ENCODE data around the gene ZNF524. TPM values are rescaled to one million over a fixed set of nuclear protein-coding genes. Genes with fewer than 3 reads are reported as not detected.

ZNF524 gene
- total RNA-seq, 2 experiments from 2014 or later: 10.8 to 11.5 TPM

DNA sequence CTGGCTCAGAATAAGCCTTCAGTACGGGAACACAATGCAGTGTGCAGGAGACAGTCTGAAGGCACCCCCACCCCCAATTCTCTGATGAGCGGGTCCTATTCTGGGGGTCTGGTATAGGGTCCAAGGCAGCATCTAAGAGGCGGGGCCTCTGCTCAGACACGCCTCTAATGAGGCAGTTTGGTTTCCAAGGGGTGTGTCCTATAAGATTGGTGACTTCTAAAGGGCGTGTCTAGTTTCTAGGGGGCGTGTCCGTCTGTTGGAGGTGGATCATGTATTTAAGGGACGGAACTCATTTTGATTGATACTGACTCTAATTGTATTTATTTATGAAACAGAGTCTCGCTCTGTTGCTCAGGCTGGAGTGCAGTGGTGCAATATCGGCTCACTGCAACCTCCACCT, 9.5 kb upstream of the ZNF524 start:
- peaks cover 11% of the 10 kb centered on the region for H3K36me3 Mint-ChIP-seq
- no peak for DNase-seq

DNA sequence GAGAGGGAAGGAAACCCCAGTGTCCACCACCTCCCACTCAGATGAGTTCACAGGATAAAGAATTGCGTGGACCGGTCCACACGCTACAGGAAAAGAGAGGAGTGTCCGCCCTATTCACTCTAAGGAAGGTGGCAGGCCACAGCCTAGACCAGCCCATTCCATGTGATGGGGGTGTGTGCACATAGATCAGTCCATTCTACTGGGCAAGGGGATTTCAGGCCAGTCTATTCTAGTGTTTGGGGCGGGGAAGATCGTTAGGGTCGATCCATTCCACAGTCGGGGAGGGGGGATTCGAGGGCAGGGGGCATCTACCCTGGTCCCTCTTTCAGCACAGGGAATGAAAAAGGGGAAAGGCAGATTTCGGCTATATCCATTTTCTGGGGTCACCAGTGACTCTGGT, 8.5 kb upstream of the ZNF524 start:
- Mint-ChIP-seq H3K36me3 (peaks cover 20% of the 10 kb centered on the region), H3K9me3 (no peaks in the 10 kb centered on the region), H3K27me3 (no peaks in the 10 kb centered on the region), H3K27ac (no peak overlapping the region), H3K4me3 (no peak overlapping the region), H3K4me1 (peaks cover 7% of the 10 kb centered on the region)
- no peak for DNase-seq

More for the DNA sequence above, 9.5 kb upstream of the ZNF524 start:
- Mint-ChIP-seq H3K27me3 (no peaks in the 10 kb centered on the region), H3K27ac (no peak overlapping the region), H3K4me1 (peaks cover 11% of the 10 kb centered on the region), H3K4me3 (no peak overlapping the region), H3K9me3 (no peaks in the 10 kb centered on the region)

DNA sequence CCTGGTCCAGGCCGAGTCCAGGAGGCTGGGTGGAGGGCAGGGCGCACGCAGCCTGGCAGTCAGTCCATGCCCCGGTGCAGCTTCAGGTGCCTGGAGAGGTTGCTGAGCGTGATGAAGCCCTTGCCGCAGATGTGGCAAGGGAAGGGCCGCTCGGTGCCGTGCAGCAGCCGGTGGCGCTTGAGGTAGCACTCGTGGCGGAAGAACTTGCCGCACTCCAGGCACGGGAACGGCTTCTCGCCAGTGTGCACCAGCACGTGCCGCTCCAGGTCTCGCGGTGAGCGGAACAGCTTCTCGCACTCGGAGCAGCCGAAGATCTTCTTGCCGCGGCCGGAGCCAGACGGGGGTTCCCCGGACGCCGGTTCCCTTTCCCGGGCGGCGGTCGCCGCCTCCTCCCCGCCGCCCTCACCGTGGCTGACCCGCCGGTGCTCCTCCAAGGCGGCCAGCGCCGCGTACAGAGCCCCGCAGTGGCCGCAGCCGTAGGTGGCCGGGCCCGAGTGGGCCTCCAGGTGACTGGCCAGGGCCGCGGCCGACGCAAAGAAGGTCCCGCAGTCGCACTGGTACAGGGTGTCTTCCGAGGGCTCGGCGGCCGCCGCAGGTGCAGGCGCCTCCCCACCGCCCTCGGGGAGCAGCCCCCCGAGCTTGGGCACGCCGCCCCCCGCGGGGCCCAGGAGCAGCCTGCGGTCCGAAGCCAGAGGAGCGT, 7.5 kb upstream of the ZNF524 start:
- Mint-ChIP-seq H3K36me3 (peaks cover 26% of the 10 kb centered on the region), H3K27ac (no peak overlapping the region), H3K9me3 (no peaks in the 10 kb centered on the region), H3K4me3 (no peak overlapping the region), H3K27me3 (no peaks in the 10 kb centered on the region), H3K4me1 (no peaks in the 10 kb centered on the region)
- DNase-seq: no peak

DNA sequence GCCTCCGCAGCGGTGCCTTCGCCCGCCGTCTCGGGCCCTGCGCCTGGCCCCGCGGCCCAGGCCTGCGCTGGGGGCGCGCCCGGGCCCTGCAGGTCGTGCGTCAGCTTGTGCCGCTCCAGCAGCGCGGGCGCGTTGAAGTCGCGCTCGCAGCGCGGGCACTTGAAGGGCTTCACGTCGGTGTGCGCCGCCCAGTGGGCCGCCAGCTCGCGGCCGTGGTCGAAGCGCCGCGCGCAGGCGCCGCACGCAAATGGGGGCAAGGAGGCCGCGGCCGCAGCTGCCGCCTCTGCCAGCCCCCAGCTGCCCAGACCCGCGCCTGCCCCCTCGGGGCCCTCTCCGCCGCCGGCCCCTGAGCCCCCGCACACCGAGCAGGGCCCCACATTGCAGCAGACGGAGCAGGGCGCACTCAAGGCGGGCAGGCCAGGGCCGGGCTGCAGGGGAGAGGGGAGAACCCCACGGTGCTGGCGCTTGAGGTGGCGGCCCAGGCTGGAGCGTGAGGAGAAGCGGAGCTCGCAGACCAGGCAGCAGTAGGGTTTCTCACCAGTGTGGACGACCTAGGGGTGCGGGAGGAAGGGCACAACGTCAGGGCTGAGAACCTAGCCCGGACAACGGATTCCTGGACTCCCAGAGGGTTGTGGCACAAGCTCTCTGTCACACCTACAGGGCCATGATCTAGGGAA, 6.9 kb upstream of the ZNF524 start:
- Mint-ChIP-seq H3K4me3 (no peak overlapping the region), H3K27ac (peak overlapping the region; percentile 28), H3K36me3 (peaks cover 29% of the 10 kb centered on the region), H3K9me3 (no peaks in the 10 kb centered on the region), H3K27me3 (no peaks in the 10 kb centered on the region), H3K4me1 (peaks cover 4% of the 10 kb centered on the region)
- no peak for DNase-seq

DNA sequence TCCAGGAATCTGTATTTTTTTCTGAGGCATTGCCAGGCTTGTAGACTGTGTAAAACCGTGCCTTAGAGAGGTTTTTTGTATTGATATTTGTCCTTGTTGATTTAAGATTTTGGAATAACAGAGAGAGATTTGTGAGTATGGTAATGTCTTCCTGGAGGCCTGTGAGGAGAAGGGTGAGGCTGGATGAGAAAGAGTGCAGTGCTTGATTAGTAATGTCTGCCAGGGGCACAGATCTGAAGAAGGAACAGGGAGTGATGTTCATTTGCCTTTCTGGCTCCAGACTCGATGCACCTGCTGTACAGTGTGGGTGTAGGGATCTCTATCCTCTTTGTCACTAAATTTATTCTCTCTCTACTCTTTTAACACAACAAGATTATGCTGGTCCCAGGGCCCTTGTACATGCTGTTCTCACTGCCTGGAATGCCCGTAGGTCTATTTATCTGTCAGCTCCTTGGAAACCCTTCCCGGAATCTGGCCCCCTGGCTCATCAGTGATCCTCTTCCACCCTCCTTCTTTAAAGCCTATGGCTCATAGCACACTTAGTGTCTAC, 5.0 kb upstream of the ZNF524 start:
- Mint-ChIP-seq H3K27me3 (no peaks in the 10 kb centered on the region), H3K4me3 (no peak overlapping the region), H3K9me3 (peaks cover 3% of the 10 kb centered on the region), H3K36me3 (peaks cover 33% of the 10 kb centered on the region), H3K27ac (no peak overlapping the region), H3K4me1 (peaks cover 9% of the 10 kb centered on the region)
- DNase-seq: no peak

DNA sequence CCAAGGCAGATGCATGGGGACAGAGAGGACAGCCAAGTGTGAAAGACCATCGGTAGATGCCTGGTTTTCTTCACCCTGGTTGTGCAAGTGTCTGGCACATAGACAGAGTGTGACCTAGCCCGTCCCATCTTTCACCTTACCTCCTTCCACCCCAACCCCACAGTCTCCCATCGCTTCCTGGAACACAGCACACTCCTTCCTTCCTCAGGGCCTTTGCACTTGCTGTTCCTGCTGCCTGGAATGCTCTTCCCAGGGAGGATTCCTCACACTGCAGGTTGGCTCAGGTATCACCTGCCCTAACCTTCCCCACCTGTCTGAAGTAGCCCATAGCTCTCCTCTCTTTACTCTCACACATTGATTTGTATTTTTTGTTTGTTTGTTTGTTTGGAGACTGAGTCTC, 3.8 kb upstream of the ZNF524 start:
- H3K27ac Mint-ChIP-seq: no peak overlapping the region
- H3K4me1 Mint-ChIP-seq: peaks cover 14% of the 10 kb centered on the region
- DNase-seq: no peak
- H3K9me3 Mint-ChIP-seq: peaks cover 3% of the 10 kb centered on the region
- H3K4me3 Mint-ChIP-seq: no peak overlapping the region
- peaks cover 33% of the 10 kb centered on the region for H3K36me3 Mint-ChIP-seq
- no peaks in the 10 kb centered on the region for H3K27me3 Mint-ChIP-seq

DNA sequence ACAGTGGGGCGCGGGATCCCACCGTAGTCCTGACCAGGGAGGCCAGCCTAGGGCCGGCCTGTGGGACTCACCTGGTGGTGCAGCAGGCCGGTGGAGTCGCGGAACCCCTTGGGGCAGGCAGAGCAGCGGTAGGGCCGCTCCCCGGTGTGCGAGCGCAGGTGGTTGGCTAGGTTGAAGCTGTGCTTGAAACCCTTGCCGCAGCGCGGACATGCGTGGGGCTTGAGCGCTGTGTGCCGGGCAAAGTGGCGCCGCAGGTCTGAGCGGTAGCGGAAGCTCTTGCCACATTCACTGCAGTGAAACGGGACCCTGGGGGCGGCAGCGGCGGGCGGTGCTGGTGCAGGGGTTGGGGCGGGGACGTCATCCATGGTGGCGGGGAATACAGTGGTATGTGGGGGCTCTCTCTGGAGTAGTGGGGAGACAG, 2.6 kb upstream of the ZNF524 start:
- H3K4me3 Mint-ChIP-seq: no peak overlapping the region
- H3K36me3 Mint-ChIP-seq: peaks cover 33% of the 10 kb centered on the region
- no peak overlapping the region for H3K27ac Mint-ChIP-seq
- H3K27me3 Mint-ChIP-seq: no peaks in the 10 kb centered on the region
- peaks cover 3% of the 10 kb centered on the region for H3K9me3 Mint-ChIP-seq
- no peak for DNase-seq
- H3K4me1 Mint-ChIP-seq: peaks cover 14% of the 10 kb centered on the region

DNA sequence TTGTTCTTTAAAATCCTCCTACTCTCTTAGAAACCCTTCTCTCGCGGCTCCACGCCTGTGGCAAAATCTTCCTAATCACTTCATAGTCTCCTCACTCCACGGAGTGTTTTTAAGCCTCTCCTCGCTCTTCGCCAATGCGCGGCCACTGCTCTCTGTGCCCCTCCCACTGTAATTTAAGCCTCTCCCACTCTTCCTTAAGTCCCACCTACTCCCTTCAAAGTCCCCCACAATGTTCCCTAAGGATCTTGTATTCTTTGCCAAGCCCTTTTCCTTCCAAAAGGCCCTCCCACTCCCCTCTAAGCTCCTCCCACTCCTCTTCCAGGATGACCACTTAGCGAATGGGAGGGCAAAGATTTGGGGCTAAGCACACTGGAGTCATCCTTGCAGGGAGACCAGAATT, 2.1 kb upstream of the ZNF524 start:
- DNase-seq: no peak
- no peaks in the 10 kb centered on the region for H3K27me3 Mint-ChIP-seq
- no peak overlapping the region for H3K4me3 Mint-ChIP-seq
- H3K4me1 Mint-ChIP-seq: peaks cover 14% of the 10 kb centered on the region
- H3K27ac Mint-ChIP-seq: no peak overlapping the region
- peaks cover 3% of the 10 kb centered on the region for H3K9me3 Mint-ChIP-seq
- H3K36me3 Mint-ChIP-seq: peaks cover 33% of the 10 kb centered on the region

DNA sequence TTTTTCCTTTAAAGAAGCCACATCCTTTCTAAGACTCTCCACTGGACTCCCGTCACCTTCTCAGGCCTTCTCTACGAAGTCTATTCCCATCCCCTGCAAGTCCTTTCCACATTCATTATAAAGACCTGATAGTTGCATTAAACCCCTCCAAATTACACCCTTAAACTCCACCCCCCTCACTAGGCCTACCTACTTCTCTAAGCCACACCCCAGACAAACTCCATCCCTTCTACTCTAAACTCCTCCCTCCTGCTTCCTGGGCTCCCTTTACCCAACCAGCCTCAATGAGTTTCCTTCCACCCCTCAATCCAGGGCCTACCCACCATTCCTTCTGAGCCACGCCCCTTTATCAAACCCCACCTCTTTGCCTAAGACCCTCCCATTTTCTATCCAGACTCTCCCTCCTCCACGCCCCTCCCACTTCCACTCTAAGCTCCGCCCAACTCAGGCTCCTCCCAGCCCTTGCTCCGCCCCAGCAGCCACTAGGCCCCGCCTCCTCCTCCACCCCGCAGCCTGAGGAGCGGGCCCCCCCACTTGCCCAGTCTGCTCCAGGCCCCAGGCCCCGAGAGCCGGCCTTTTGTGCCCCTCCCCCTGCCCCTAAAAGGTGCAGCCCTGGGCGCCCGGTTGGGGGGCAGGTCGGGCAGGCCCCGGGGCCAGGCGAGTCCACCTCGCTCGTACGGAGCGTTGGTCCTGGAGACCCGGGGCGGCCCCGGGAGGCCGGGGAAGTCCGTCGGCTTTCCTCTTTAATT, 1.2 kb upstream of the ZNF524 start:
- peaks cover 3% of the 10 kb centered on the region for H3K9me3 Mint-ChIP-seq
- peak overlapping the region; percentile 98 for H3K4me3 Mint-ChIP-seq
- peak overlapping the region; percentile 100 for H3K27ac Mint-ChIP-seq
- H3K27me3 Mint-ChIP-seq: no peaks in the 10 kb centered on the region
- peaks cover 18% of the 10 kb centered on the region for H3K4me1 Mint-ChIP-seq
- H3K36me3 Mint-ChIP-seq: peaks cover 39% of the 10 kb centered on the region
- DNase-seq: peak; percentile 93

DNA sequence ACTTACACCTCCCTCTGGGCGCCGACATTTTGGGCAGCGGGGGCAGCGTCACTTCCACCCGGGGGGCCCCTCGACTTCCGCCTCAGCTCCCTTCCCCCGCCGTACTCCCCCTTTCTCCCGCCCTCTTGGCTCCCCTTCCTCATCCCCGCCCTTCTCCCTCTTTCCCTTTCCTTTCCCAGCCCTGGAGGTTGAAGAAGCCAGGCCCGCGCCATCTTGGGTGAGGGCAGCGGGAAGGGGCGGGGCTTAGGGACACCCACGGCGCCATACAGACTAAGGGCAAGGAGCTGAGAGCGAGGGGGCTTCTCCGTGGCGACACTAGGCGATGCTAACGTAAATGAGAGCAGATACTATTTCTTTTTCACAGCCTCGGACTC, 633 bp upstream of the ZNF524 start, which contains the start of gene FIZ1:
FIZ1 (minus strand) TSS at position 50 of the 374 bp plus-strand sequence. CDS start 1,652 bp downstream, outside the sequence.
- H3K4me1 Mint-ChIP-seq: peaks cover 20% of the 10 kb centered on the region
- peak within 1 kb of the TSS; percentile 100 for H3K27ac Mint-ChIP-seq
- H3K4me3 Mint-ChIP-seq: peak within 1 kb of the TSS; percentile 98
- no peaks in the 10 kb centered on the region for H3K27me3 Mint-ChIP-seq
- peaks cover 3% of the 10 kb centered on the region for H3K9me3 Mint-ChIP-seq
- H3K36me3 Mint-ChIP-seq: peaks cover 39% of the 10 kb centered on the region
- DNase-seq: peak; percentile 96

DNA sequence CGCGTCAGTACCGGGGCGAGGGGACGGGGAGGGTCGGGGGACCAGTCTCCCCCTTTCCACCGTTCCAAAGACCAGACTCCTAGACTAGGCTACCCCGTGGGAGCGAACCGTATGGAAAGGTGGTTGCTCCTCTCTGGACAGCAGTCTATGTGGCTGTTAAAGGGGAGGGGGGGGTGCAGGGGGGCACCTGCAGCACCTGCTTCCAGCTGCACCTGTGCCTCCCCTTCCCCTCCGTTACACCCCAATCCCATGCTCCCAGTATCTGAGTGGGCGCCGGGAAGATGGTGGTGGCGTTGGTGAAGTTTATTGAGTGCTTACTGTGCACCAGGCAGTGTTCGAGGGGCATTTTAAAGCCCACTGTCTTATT, 557 bp downstream of the ZNF524 start:
- Mint-ChIP-seq H3K27ac (peak overlapping the region; percentile 73), H3K36me3 (peaks cover 29% of the 10 kb centered on the region), H3K4me1 (peaks cover 25% of the 10 kb centered on the region), H3K27me3 (no peaks in the 10 kb centered on the region), H3K9me3 (peaks cover 3% of the 10 kb centered on the region), H3K4me3 (peak overlapping the region; percentile 80)
- DNase-seq: no peak

DNA sequence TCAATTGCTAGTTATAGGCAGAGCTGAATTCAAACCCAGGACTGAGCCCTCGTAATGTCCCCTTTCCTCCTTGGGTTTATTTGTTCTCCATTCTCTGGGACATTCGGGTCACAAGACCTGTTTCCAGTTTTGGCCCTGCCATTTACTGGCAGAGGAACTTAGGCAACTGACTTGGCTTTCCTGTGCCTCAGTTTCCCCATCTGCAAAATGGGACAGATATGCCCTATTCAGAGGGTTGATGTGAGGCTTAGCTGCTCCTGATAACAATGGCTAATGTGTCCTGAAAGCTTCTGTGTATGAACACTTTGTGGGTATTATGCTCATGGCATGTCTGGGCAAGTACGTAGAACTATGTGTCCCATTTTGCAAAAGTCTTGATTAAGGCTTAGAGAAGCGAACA, 996 bp downstream of the ZNF524 start:
- Mint-ChIP-seq H3K27ac (peak overlapping the region; percentile 73), H3K36me3 (peaks cover 25% of the 10 kb centered on the region), H3K27me3 (no peaks in the 10 kb centered on the region), H3K4me1 (peaks cover 26% of the 10 kb centered on the region), H3K4me3 (peak overlapping the region; percentile 80), H3K9me3 (peaks cover 3% of the 10 kb centered on the region)
- DNase-seq: no peak

DNA sequence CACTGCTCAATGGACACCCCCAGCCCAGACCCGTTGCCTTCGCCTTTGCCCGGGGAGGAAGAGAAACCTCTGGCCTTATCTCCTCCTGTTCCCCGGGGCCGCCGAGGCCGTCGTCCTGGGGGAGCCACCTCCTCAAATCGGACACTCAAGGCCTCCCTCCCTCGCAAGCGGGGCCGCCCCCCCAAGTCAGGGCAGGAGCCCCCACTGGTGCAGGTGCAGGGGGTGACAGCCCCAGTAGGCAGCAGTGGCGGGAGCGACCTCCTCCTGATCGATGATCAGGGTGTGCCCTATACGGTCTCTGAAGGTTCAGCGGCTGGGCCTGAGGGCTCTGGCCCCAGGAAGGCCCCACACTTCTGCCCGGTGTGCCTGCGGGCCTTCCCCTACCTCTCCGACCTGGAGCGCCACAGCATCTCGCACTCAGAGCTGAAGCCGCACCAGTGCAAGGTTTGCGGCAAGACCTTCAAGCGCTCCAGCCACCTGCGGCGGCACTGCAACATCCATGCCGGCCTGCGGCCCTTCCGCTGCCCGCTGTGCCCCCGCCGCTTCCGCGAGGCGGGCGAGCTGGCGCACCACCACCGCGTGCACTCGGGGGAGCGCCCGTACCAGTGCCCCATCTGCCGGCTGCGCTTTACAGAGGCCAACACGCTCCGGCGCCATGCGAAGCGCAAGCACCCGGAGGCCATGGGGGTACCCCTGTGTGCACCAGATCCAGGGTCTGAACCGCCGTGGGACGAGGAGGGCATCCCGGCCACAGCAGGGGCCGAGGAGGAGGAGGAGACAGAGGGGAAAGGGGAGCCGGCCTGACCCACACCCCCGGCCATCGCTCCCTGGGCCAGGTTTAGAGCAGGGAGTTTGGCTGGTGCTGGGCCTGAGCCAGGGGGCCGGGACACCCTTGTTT, 2.3 kb downstream of the ZNF524 start:
- H3K27me3 Mint-ChIP-seq: no peaks in the 10 kb centered on the region
- H3K36me3 Mint-ChIP-seq: peaks cover 18% of the 10 kb centered on the region
- H3K4me3 Mint-ChIP-seq: no peak overlapping the region
- peaks cover 3% of the 10 kb centered on the region for H3K9me3 Mint-ChIP-seq
- H3K27ac Mint-ChIP-seq: no peak overlapping the region
- peaks cover 36% of the 10 kb centered on the region for H3K4me1 Mint-ChIP-seq
- DNase-seq: no peak

DNA sequence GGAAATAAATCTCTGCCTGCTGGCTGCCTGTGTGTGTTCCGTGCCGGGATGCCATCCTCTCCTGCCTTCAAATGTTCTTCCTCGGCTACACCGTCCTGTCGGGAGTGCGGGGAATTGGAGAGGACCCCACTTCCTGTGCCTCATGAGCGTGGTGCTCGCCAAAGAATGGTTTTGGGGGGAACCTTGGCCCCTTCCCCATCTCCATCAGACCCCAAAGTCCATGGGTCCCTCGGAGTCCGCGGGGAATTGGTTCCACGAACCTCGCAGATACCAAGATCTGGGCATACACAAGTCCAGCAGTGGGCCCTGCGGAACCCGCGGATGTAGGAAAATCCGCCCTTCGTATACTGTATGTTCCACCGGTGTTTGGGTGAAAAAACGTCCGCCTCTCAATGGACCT, 3.0 kb downstream of the ZNF524 start:
- no peaks in the 10 kb centered on the region for H3K27me3 Mint-ChIP-seq
- no peak overlapping the region for H3K4me3 Mint-ChIP-seq
- H3K4me1 Mint-ChIP-seq: peaks cover 39% of the 10 kb centered on the region
- peak overlapping the region; percentile 57 for H3K27ac Mint-ChIP-seq
- peaks cover 3% of the 10 kb centered on the region for H3K9me3 Mint-ChIP-seq
- no peak for DNase-seq
- H3K36me3 Mint-ChIP-seq: peaks cover 20% of the 10 kb centered on the region
